ENCODE results near the gene JMJD1C.

DNA sequence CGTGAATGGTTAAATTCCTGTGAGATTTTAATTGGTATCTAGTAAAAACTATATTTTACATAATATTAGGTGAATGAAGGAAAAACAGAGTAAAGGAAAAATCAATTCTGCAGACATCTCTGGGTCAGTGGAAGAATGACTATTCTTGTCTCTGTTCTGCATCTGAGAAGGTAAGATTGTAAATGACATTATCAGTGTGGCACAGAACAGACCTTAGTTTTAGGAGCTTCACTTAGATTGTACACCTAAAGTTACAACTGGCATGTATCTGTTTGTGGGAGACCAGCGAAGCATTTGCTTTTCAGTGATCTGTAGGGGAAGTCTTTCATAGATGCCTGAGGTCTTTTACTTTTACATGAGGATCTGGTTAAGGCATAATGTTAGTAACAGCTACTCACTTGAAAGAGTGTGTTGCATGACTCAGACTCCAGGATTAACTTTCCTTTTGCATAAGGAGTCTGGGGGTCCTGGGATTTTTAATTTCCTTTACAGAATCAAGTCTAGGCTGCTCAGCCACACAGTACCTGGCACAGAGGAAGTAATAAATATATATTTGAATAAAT is 56.2 kb downstream of the JMJD1C start:
- no peak for TF ChIP-seq POLR2A (IDR thresholded peaks at IDR 0.05; ENCODE audit: low read depth, low read length)
- TF ChIP-seq POLR2AphosphoS5 (IDR thresholded peaks at IDR 0.05; ENCODE audit: low read depth, low read length): no peak
